Adrenal gland (tissue), 12 donors: Measurements from ENCODE around the gene EBF3. TPM values are rescaled to one million over a fixed set of nuclear protein-coding genes. Genes with fewer than 3 reads are reported as not detected.
A peak's percentile ranks its signal among the peaks of the same experiment; 100 is the strongest.

Experiments
- DNase-seq, 7 donors: peaks; one replicate each; pipeline ENCODE4 v3.0.0-alpha.2; 2019 to 2020
- H3K27ac ChIP-seq, 5 donors: fragments of 200-600 bp; sonication (generic) in 4 of 5; 1 replicate in 3 of 5; 2 replicates in 2 of 5; pipeline versions ENCODE4 v1.5.1 to v1.8.0; 2016 to 2020; ENCODE audit warnings: mild to moderate bottlenecking in 1 of 5
- H3K27me3 ChIP-seq: fragments of 200-600 bp; 2 replicates; pipeline ENCODE4 v1.8.0; 2021
- H3K36me3 ChIP-seq, 2 donors: fragments of 200-600 bp; replicated peaks in 1 of 2; 1 replicate in 1 of 2; 2 replicates in 1 of 2; pipeline versions ENCODE4 v1.5.1 to v1.8.0; 2018 to 2022
- H3K4me1 ChIP-seq, 2 donors: fragments of 200-600 bp; replicated peaks in 1 of 2; 1 replicate in 1 of 2; 2 replicates in 1 of 2; pipeline versions ENCODE4 v1.5.1 to v1.8.0; 2018 to 2021
- H3K4me3 ChIP-seq, 4 donors: fragments of 200-600 bp; sonication (generic) in 3 of 4; one replicate each; pipeline ENCODE4 v1.5.1; 2016 to 2018
- H3K9me3 ChIP-seq, 3 donors: fragments of 200-600 bp; sonication (generic) in 1 of 3; replicated peaks in 1 of 3; 1 replicate in 2 of 3; 2 replicates in 1 of 3; pipeline versions ENCODE4 v1.5.1 to v1.8.0; 2016 to 2021
- POLR2A ChIP-seq, 2 donors: fragments of 450-650 bp; IDR thresholded peaks; one replicate each; pipeline ENCODE4 v1.6.1; 2017; ENCODE audit warnings: antibody characterized with exemption in 2 of 2, mild to moderate bottlenecking in 2 of 2, moderate library complexity in 1 of 2
- WGBS, 4 donors: extraction: QIAGEN DNeasy Blood & Tissue Kit in 2 of 4; methylation state at CpG; one replicate each; pipeline versions ENCODE4 v1.1.5 to v1.1.7; 2013 to 2017; 5-methylcytosine and 5-hydroxymethylcytosine counted together
- intact Hi-C, 2 donors: fragments of 100-400 bp; cut with DNase I; formaldehyde crosslinking; loops; one replicate each; pipeline versions ENCODE4 v1.14.1 to v1.15.0; 2022 to 2023
- polyA plus RNA-seq, 3 donors: library from polyadenylated mRNA; stranded (reverse); fragments of 200-250 nt in 2 of 3; fragments of 350-450 nt in 1 of 3; fragmentation: Illumina TruSeq in 1 of 3; extraction: RNeasy Lipid Tissue Mini Kit (QIAGEN cat#74804) in 1 of 3; gene quantifications; one replicate each; pipeline ENCODE4 v1.2.3, GENCODE V29; 2013 to 2014
- total RNA-seq, 9 donors: library from RNA; depleted of rRNA in 4 of 9; stranded (reverse); fragments of >200 nt in 4 of 9; fragments of 120-200 nt in 1 of 9; fragmentation: NEBNext Ultra II Directional in 1 of 9; extraction: Animal tissue kit (Norgen Biotek cat#: 25700) in 1 of 9; gene quantifications; one replicate each; pipeline versions ENCODE4 v1.1.0 to v1.2.4, GENCODE V29; 2013 to 2023
- TF ChIP-seq, protein P1 (sequence below), 6 experiments: fragments of 450-650 bp in 4 of 6; fragments of 200-600 bp in 2 of 6; sonication (generic) in 1 of 6; IDR thresholded peaks; 1 replicate in 5 of 6; 2 replicates in 1 of 6; pipeline versions ENCODE4 v1.5.1 to v1.8.0; 2016 to 2021; ENCODE audit warnings: antibody characterized with exemption in 6 of 6, mild to moderate bottlenecking in 2 of 6, moderate library complexity in 1 of 6
- donor health status: healthy with polysubstance abuse.
- donor health status: Bipolar disorder and iron deficiency.
- donor health status: DM: yes; HTN: yes; CAD: no.
- donor health status: DM: no; HTN: no; CAD: no.
- donor health status: DM: no; HTN: no; CAD: no.
- donor health status: DM: yes; HTN: yes; CAD: no.

The EBF3 gene
- total and polyA plus RNA-seq, 12 donors: 0.12 to 2.2 (median 0.53) TPM; not detected in 1

DNA sequence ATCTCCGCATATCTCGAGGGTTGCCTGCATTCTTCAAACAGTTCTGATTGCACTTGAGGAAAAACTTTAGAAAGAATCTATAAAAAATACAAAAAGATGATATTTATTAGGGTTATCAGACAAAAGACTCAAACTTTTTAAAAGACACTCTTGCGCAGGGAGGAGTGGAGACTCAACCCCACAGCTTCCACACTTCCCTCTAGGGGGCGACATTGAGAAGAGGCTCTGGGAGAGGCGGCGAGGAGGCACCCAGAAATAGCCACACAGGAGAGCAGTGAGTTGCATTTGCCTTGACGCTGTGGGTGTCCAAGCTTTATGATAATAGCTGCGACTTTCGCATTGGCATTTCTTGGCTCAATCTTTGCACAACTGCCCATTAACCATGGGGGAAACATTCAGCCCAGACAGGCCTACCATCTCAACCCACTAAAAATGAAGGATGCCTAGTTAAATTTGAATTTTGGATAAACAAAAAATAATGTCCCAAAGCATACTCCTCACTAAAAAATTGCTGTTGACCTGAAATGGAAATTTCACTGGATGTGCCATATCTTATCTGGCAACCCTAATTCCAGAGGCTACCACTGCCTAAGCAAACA is 86.2 kb downstream of the EBF3 start:
- WGBS, 4 donors: 62 to 76% (median 68%) methylated on average over 9 of the region's 9 CpGs
- peak in 3 of 7 donors; percentile 11 to 26 (median 14) for DNase-seq

DNA sequence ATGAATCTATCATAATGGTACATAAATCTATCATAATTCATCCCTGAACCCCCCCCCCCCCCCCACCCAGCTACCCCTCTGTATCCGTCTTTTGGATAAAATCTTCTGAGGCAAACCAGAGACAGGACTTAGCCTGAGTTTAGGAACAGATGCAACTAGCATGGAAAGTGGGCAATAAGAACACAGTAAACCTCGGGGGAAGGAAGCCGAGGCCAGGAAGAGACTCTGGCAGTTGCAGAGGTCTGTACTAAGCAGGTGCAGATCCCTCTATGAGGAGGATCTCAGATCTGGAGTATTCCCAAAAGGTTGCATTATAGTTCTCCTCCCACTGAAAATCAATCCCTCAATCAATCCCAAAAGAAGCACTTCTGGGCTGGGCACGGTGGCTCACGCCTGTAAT is 87.2 kb downstream of the EBF3 start:
- Histone ChIP-seq H3K9me3 (no peaks in the 10 kb centered on the region), H3K36me3 (no peaks in the 10 kb centered on the region), H3K27me3 (no peaks in the 10 kb centered on the region), H3K4me3 (no peak overlapping the region), H3K27ac (no peak overlapping the region), H3K4me1 (no peaks in the 10 kb centered on the region)
- intact Hi-C loops: no loop called here
- 66 to 77% (median 72%) methylated on average over 5 of the region's 5 CpGs for WGBS, 4 donors
- DNase-seq: no peak
- no peak for TF ChIP-seq POLR2A (IDR thresholded peaks at IDR 0.05)
- TF ChIP-seq, protein P1, sequence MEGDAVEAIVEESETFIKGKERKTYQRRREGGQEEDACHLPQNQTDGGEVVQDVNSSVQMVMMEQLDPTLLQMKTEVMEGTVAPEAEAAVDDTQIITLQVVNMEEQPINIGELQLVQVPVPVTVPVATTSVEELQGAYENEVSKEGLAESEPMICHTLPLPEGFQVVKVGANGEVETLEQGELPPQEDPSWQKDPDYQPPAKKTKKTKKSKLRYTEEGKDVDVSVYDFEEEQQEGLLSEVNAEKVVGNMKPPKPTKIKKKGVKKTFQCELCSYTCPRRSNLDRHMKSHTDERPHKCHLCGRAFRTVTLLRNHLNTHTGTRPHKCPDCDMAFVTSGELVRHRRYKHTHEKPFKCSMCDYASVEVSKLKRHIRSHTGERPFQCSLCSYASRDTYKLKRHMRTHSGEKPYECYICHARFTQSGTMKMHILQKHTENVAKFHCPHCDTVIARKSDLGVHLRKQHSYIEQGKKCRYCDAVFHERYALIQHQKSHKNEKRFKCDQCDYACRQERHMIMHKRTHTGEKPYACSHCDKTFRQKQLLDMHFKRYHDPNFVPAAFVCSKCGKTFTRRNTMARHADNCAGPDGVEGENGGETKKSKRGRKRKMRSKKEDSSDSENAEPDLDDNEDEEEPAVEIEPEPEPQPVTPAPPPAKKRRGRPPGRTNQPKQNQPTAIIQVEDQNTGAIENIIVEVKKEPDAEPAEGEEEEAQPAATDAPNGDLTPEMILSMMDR (IDR thresholded peaks at IDR 0.05): no peak

More for the DNA sequence above, 86.2 kb downstream of the EBF3 start:
- Histone ChIP-seq H3K27ac (no peak overlapping the region), H3K4me1 (no peaks in the 10 kb centered on the region), H3K9me3 (no peaks in the 10 kb centered on the region), H3K27me3 (no peaks in the 10 kb centered on the region), H3K4me3 (no peak overlapping the region), H3K36me3 (no peaks in the 10 kb centered on the region)
- intact Hi-C loops: no loop called here
- TF ChIP-seq POLR2A (IDR thresholded peaks at IDR 0.05): no peak
- TF ChIP-seq, protein P1 (IDR thresholded peaks at IDR 0.05): peak in 3 of 6 experiments; percentile 14 to 40 (median 28)

DNA sequence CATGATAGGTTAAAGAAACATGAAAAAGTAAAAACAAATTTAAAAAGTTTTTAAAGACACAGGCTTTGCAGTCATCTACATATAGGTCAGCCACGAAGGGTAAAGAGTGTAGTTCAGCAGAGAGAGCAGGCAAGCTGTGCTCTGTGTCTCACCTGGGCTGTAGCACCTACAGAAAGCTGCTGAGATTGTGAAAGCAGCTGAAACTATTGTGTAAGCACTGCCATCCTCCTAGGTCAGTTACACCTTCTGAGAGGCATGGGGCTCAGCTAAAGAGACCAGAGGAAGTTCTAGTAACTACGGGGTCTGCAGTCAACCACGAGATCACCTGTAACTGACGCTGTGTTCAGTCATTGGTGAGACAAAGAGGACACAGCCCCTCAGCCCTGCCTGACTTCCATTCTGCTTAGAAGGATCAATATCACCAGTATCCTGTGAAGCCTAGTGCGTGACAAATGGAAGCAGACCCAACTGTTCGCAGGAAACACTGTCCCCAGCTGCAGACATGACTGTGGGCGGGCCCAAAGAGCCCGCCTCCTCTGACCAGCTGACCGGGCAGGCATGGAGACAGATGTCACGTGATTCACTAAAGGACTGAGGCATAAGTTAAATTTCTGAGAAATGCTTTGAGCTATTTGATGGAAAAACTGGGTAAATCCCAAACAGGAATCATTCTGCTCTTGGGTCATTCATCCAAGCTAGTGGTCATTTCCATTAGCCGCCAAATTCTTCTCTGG is 87.9 kb downstream of the EBF3 start:
- TF ChIP-seq POLR2A (IDR thresholded peaks at IDR 0.05): no peak
- TF ChIP-seq, protein P1 (IDR thresholded peaks at IDR 0.05): no peak
- H3K4me1 ChIP-seq: no peaks in the 10 kb centered on the region
- no peaks in the 10 kb centered on the region for H3K36me3 ChIP-seq
- H3K4me3 ChIP-seq: no peak overlapping the region
- H3K9me3 ChIP-seq: no peaks in the 10 kb centered on the region
- intact Hi-C loops: no loop called here
- no peak for DNase-seq
- no peak overlapping the region for H3K27ac ChIP-seq
- H3K27me3 ChIP-seq: no peaks in the 10 kb centered on the region
- 75 to 84% (median 80%) methylated on average over 10 to 11 of the region's 11 CpGs for WGBS, 4 donors

DNA sequence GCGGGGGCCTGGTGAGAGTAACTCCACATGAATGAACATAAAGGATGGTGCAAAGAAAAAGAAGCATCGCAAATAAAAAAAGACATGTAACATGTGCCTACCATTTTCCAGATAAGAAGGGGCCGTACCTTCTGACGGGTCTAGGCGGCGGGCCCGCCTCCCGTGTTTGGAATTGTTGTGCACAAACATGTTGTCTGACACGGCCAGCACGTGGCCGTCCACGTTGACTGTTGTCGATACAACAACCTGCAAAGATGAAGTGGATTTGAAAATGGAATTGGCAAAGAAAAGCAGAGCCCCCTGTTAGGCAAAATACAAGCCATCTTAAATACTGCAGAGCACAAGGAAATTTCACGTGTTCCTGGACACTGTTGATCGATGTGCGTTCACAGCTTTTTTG is 90.7 kb downstream of the EBF3 start:
- intact Hi-C loops: no loop called here
- no peaks in the 10 kb centered on the region for H3K36me3 ChIP-seq
- H3K4me3 ChIP-seq: no peak overlapping the region
- no peaks in the 10 kb centered on the region for H3K27me3 ChIP-seq
- H3K27ac ChIP-seq: no peak overlapping the region
- TF ChIP-seq, protein P1 (IDR thresholded peaks at IDR 0.05): no peak
- no peak for TF ChIP-seq POLR2A (IDR thresholded peaks at IDR 0.05)
- DNase-seq: no peak
- no peaks in the 10 kb centered on the region for H3K4me1 ChIP-seq
- H3K9me3 ChIP-seq: no peaks in the 10 kb centered on the region
- 85 to 91% (median 88%) methylated on average over 16 of the region's 16 CpGs for WGBS, 4 donors
